DMS53 treated with DMSO at 0.1 percent for 48 hours (cell line): Measurements from ENCODE around the gene TMPRSS12.
"Not testable (repeated sequence)": the region's sequence is repeated elsewhere in the genome, so short reads cannot be mapped to it uniquely, and the experiment has no call there.

ENCODE experiments used
- DNase-seq: peaks from one replicate; lab custom pipeline; 2025; ENCODE audit not compliant: unreplicated experiment; lab: John Stamatoyannopoulos, UW

The TMPRSS12 gene

DNA sequence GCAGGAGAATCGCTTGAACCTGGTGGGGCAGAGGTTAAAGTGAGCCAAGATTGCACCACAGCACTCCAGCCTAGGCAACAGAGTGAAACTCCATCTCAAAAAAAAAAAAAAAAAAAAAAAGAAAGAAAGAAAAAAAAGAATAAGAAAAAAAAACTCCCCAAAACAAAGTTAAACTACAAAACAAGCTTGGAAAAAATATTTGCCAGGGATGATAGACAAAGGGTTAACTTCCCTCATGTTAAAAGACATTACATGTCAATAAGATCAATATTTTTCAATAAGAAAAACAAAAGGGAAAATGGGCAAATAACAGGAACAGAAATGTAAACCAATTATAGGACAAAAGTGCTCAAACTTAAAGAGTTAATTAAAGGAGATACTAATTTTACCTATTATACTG, 83.2 kb downstream of the TMPRSS12 start:
- no peak for DNase-seq

DNA sequence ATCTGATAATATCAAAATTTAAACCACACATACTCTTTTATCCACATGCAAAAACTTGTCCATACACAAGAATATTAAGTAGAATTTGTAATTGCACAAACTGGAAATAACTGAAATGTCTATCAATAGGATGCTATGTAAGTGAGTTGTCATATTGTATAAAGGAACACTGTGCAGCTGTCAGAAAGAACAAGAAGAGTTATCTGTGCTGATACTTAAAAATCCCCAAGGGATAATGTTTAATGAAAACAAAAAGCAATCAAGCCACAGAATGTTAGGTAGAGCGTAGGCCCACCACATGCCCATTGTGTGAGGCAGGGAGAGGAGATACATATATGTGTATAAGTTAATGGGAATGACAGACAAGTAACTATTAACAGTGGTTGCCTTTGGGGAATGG, 83.7 kb downstream of the TMPRSS12 start:
- DNase-seq = no peak

DNA sequence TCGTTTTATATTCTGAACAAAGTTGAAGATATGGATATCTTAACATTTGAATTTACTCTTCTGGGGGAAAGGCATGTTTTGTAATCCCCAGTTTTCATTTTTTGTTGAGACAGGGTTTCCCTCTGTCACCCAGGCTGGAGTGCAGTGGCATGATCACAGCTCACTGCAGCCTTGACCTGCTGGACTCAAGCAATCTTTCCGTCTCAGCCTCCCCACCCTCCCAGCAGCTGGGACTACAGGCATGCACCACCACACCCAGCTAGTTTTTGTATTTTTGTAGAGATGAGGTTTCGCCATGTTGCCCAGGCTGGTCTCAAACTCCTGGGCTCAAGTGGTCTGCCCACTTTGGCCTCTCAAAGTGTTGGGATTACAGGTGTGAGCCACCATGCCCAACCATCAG, 84.2 kb downstream of the TMPRSS12 start:
- not testable (repeated sequence) for DNase-seq

DNA sequence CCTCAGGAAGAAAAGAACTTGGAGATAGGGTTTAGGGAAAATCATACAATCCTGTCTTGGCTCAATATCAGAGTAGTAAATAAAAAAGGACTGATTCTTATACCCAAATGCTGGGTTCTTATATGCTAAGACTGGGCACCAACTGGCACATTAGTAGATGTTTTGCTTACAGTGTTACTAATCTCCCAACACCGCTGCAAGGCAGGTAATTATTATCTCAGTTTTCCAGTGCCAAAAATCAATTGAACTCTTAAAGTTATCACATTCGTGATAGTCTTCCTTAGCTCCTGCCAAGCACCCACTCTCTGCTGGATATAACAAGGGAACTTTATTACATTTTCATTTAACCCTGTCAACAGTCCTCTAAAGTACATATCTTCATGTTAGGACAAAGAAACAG, 84.6 kb downstream of the TMPRSS12 start:
- DNase-seq = no peak

DNA sequence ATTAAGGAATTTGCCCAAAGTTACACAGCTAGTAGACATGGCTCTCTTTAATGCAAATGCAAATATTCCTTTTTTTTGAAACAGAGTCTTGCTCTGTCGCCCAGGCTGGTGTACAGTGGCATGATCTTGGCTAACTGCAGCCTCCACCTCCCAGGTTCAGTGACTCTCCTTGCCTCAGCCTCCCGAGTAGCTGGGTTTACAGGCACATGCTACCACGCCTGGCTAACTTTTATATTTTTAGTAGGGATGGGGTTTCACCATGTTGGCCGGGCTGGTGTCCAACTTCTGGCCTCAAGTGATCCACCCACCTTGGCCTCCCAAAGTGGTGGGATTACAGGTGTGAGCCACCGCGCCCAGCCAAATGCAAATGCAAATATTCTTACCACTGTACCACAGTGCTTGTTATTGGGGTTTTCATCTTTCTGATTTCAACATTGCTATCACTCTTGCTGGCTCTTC, 85.1 kb downstream of the TMPRSS12 start:
- no peak for DNase-seq

DNA sequence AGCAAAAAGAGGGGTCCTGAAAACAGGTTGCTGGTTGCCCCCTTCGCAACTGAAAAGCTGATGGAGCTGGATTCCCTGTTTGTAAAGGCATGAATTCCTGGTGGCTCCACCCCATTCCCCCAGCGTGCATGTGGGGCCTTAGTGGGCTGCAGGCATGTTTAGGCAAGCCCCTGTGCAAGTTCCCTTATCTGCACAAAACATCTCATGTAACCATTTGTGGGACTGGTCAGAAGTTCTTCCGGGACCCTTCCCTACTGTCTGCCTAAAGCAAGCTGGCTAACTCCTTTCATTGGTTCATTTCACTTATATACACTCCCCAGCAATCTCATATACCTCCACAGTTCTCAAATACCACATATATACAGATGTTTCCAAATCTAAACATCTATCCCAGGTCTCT, 85.7 kb downstream of the TMPRSS12 start:
- no peak for DNase-seq

DNA sequence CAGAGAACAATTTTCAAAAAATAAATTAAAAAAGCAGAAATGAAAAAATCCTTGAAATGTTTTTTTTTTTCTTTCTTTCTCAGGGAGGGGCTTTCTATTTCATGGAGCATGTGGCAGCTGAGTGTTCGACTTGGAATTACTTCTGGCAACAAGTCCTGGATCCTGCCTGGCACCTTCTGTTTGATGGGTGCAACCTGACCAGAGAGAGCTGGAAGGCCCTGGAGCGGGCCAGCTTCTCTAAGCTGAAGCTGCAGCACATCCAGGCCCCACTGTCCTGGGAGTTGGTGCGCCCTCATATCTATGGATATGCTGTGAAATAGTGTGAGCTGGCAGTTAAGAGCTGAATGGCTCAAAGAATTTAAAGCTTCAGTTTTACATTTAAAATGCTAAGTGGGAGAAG, 87.1 kb downstream of the TMPRSS12 start:
- DNase-seq = no peak

DNA sequence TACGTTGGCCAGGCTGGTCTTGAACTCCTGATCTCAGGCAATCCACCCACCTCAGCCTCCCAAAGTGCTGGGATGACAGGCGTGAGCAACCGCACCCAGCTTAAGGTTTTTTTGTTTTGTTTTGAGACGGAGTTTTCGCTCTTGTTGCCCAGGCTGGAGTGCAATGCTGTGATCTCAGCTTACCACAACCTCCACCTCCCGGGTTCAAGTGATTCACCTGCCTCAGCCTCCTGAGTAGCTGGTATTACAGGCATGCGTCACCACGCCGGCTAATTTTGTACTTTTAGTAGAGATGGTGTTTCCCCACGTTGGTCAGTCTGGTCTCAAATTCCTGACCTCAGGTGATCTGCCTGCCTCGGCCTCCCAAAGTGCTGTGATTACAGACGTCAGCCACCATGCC, 87.8 kb downstream of the TMPRSS12 start:
- not testable (repeated sequence) for DNase-seq

DNA sequence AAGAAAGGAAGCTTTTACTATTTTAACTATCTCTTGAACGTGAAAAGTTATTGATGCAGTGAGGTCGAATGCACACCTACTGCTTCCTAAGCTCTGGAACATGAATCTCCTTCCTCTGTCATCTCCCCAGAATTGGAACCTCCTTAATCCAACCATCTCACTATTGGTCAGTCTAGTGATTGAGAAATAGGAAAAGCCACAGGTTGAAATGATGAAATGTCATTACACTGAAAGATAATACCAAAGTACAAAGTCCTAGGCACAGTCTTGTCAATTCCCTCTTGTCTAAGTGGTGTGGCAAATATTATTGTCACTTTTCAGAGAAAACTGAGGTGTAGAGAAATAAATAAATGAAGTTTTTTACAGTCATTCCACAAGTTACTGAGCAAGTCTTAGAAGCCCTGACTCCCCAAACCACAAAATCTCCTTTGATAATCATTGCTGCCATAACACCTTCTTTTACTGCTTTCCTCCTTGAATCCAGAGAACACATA, 90.1 kb downstream of the TMPRSS12 start:
- no peak for DNase-seq

DNA sequence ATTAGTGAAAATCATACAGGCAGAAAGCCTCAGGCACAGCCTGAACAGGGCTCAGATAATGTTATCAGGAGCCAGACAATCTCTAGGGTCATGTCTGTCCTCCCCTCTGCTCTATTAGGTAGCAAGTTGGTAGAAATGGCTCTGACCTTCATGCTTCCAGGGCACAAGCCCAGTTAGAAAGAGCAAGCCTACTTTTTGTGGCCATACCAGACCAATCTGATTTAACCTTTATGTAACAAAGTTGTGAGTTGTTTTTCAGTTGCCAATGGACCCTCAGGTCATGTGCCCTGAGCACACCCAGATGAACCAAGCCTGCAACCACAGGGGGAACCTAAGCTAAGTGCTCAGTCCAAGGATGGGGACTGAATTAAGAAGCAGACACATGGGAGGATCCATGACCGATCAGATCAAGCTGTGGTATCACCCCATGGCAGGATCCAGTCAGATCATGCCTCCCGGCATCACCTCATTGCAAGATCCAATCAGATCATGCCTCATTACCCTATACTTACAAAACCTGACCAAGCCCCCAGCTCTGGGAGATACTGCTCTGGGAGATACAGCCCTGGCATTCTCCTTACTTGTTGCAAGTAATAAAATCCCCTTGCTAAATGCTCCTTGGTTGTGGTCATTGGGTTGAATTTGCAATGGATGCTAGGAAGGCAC, 90.9 kb downstream of the TMPRSS12 start:
- no peak for DNase-seq

DNA sequence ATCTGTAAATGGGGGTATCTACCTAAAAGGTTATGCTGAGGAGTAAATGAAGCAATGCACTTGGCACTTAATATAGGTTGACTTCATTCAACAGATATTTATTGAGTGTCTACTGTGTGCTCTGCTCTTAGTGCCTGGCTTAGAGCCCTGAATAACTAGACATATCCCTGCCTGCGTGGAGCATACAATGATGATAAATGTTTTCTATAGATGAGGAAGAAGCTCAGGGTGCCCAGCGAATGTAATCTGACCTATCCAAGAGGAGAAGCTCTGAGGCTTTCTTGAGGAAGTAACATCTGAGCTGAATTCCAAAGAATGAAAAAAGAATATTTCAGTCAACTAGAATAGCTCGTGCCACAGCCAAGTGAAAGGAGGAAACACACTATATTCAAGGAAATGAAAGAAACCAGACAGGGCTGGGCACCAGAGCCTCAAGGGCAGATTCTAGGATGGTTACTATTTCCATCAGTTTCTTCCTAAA, 91.7 kb downstream of the TMPRSS12 start:
- DNase-seq = no peak

DNA sequence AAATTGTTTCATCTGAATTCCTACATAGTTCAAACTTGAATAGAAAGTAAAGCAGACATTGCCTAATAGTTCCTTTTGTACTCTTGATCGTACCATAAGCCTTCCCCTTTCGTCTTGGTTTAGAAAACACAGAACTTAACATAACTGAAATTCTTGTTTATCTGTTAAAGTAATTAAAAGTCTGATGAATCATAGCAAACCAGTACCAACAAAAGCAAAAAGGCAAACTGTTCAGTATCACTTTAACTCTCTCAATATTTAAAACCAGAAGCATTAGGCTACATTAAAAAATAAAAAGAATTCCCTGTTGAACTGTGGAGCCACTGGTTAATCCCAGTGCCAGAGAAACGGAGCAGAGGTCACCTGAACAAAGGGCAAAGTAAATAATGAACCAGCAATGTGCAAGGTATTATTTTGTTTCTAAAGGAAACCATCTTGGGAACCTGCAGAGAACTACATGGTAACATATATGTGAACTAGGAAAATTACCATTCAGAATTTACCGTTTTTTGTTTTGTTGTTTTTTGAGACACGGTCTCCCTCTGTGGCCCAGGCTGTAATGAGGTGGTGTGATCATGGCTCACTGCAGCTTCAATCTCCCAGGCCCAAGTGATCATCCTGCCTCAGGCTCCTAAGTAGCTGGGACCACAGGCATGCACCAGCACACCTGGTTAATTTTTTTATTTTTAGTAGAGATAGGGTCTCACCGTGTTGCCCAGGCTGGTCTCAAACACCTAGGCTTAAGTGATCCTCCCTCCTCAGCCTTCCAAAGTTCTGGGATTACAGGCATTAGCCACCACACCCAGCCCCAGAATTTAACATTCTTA, 92.5 kb downstream of the TMPRSS12 start:
- no peak for DNase-seq

DNA sequence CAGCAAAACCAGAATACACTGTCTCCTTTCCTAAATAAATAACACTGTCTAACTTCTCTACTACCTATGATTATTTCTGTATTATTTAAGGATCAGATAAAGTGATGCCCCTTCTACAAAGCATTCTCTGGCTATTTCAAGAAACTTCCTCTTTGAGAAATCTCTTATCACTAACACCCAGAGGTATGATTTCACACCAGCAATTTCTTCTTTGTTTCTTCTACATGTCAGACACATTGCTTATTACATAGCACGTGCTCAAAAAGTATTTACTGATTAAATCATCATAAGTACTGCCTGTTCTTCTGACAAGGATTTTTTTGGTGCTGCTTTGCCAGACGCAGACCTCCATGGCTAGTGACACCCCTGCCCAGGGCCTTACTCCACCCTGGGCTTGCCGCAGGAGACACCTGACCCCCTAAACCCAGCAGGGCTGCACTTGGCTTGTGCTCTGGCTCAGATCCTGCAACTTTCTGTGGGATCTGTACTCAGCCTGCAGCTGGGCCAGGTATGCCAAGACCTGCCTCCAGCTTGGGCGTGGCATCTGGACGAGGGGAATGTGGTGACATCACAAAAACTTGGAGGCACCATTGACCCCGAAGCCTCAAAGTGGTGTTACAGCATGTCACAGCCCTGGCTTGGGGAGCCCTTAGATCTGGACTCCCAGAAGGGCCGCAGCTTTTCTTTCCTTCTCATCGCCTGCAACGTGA, 94.2 kb downstream of the TMPRSS12 start:
- DNase-seq = no peak
